ENCODE data around the gene KRTAP5-5.
"Not testable (repeated sequence)": the region's sequence is repeated elsewhere in the genome, so short reads cannot be mapped to it uniquely, and the experiment has no call there.

The KRTAP5-5 gene

DNA sequence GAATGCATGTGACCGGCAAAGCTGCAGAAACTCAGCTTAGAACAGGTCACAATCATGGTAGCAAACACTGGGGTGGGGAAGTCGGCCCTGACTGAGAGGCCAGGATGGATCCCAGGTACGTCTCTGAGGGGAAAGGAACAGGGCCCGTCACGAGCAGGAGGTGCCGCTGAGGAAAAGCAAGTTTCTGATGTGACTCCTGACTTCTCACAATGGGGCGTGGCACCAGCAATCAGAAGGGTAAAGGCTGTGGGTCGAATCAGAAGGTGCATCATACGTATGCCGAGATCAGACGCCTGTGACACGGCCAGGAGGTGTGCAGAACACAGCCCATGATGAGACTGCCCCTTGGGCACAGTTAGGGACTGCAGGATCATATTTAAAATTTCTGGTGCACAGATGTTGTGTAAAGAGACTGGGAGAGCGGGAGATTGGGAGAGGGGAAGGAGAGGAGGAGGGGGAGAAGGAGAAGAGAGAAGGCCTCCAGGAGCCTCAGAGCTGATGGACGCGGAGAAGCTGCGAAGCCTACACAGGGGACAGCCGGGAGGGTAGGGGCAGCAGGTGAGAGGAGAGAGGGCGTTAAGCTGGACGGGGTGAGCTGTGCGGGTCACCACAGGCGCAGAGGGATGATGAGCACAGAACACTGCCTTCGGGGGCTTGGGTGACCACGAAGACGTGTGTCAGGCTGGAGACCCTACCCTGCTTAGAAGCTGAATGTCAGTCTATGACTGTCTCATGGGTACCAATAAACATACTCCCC is 30.7 kb downstream of the KRTAP5-5 start:
- peak overlapping the region; percentile 76 for H3K18ac ChIP-seq (ENCODE audit: low read length)
- no peak overlapping the region for H3K27ac ChIP-seq (replicated peaks; ENCODE audit: low read length)
- no peak overlapping the region for H2BK5ac ChIP-seq (ENCODE audit: low read length)
- H4K91ac ChIP-seq (ENCODE audit: low read depth, low read length, poor library complexity): peak overlapping the region; percentile 73
- H3K36me3 ChIP-seq (replicated peaks in 1 of 2; ENCODE audit: control insufficient read depth in 2 of 2, insufficient read depth in 2 of 2, low read length in 2 of 2): no peaks in the 10 kb centered on the region
- no CpG with 5 or more reads among the region's 24 CpGs for WGBS, 2 donors (ENCODE audit: extremely low coverage in 2 of 2, insufficient read length in 2 of 2, insufficient replicate concordance in 1 of 2)
- no peak overlapping the region for H3K4me3 ChIP-seq (ENCODE audit: low read length in 2 of 2)
- H4K8ac ChIP-seq (ENCODE audit: low read depth, low read length): no peak overlapping the region
- no peak overlapping the region for H3K14ac ChIP-seq (ENCODE audit: low read length)
- no peak overlapping the region for H2BK120ac ChIP-seq (ENCODE audit: low read depth, low read length)
- H3K27me3 ChIP-seq (ENCODE audit: control insufficient read depth in 3 of 3, insufficient read depth in 3 of 3, low read depth in 1 of 3, low read length in 3 of 3): peaks cover 0 to 31% (median 0%) of the 10 kb centered on the region in 3 experiments
- DNase-seq (ENCODE audit: low spot score): no peak
- H2BK15ac ChIP-seq (ENCODE audit: low read length): peak overlapping the region; percentile 2
- no peaks in the 10 kb centered on the region for H3K9me3 ChIP-seq (replicated peaks in 1 of 2; ENCODE audit: control insufficient read depth in 2 of 2, insufficient read depth in 1 of 2, low read depth in 1 of 2, low read length in 2 of 2)
- H3K4me2 ChIP-seq (ENCODE audit: insufficient read depth, low read length, poor library complexity, severe bottlenecking): no peak overlapping the region
- H2AFZ ChIP-seq (ENCODE audit: low read length): no peak overlapping the region
- H3K4me1 ChIP-seq (ENCODE audit: control insufficient read depth in 2 of 2, insufficient read depth in 1 of 2, low read depth in 1 of 2, low read length in 2 of 2): no peaks in the 10 kb centered on the region
- no peak overlapping the region for H3K4ac ChIP-seq (ENCODE audit: low read length)
- H3K9ac ChIP-seq (ENCODE audit: low read depth, low read length, poor library complexity): no peak overlapping the region
- peak overlapping the region; percentile 75 for H2BK12ac ChIP-seq (ENCODE audit: low read length)
- peak overlapping the region; percentile 71 for H2AK5ac ChIP-seq (ENCODE audit: low read depth, low read length)
- no peak overlapping the region for H3K23ac ChIP-seq (ENCODE audit: low read depth, low read length, poor library complexity)
- no peaks in the 10 kb centered on the region for H3K79me1 ChIP-seq (ENCODE audit: low read depth, low read length)

DNA sequence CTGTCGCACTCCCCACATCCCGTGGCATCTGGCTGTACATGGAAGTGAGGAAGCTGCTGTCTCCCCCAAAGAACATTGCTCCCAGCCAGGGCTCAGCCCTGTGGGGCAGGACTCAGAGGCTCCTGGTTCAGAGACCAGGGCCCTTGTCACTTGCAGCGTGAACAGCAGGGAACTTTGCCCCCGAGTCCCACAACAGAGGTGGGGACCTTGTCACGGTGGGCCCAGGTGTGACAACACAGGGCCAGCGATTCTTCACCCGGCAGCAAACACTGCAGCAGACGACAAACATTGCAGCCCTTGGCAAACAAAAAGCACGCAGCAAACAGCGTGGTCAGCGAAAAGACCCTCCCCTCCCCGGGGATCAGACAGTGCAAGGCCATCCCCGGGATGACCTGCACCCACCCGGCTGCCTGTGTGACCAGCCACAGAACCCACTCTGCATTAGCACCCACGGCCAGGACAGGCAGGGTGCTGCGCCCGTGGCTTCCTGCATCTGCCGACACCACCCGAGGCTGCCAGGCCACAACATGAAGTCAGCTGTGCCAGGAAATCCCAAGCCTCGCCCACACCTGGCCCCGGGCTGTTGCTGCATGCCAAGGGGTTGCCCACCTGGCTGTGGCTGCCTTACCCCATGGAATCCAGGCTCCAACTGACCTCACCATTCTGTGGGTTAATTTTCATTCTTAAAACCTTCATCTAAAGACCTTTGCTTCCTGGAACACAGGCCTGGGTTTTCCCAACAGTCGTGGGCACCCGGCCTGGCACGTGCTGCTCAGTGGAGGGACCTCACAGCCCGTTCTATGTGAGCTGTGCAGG is 32.1 kb downstream of the KRTAP5-5 start:
- not testable (repeated sequence) for H2AK5ac ChIP-seq (ENCODE audit: low read depth, low read length); H3K23ac ChIP-seq (ENCODE audit: low read depth, low read length, poor library complexity); H4K8ac ChIP-seq (ENCODE audit: low read depth, low read length); H3K9me3 ChIP-seq (replicated peaks in 1 of 2; ENCODE audit: control insufficient read depth in 2 of 2, insufficient read depth in 1 of 2, low read depth in 1 of 2, low read length in 2 of 2); DNase-seq (ENCODE audit: low spot score); H3K18ac ChIP-seq (ENCODE audit: low read length); H3K4me1 ChIP-seq (ENCODE audit: control insufficient read depth in 2 of 2, insufficient read depth in 1 of 2, low read depth in 1 of 2, low read length in 2 of 2); H3K36me3 ChIP-seq (replicated peaks in 1 of 2; ENCODE audit: control insufficient read depth in 2 of 2, insufficient read depth in 2 of 2, low read length in 2 of 2); H3K4ac ChIP-seq (ENCODE audit: low read length); H2AFZ ChIP-seq (ENCODE audit: low read length); H3K14ac ChIP-seq (ENCODE audit: low read length); H3K4me3 ChIP-seq (ENCODE audit: low read length in 2 of 2); H3K79me1 ChIP-seq (ENCODE audit: low read depth, low read length); H3K27ac ChIP-seq (replicated peaks; ENCODE audit: low read length); H2BK15ac ChIP-seq (ENCODE audit: low read length); H2BK120ac ChIP-seq (ENCODE audit: low read depth, low read length); H2BK12ac ChIP-seq (ENCODE audit: low read length); H4K91ac ChIP-seq (ENCODE audit: low read depth, low read length, poor library complexity); H2BK5ac ChIP-seq (ENCODE audit: low read length); H3K9ac ChIP-seq (ENCODE audit: low read depth, low read length, poor library complexity); H3K4me2 ChIP-seq (ENCODE audit: insufficient read depth, low read length, poor library complexity, severe bottlenecking)
- no CpG with 5 or more reads among the region's 25 CpGs for WGBS, 2 donors (ENCODE audit: extremely low coverage in 2 of 2, insufficient read length in 2 of 2, insufficient replicate concordance in 1 of 2)
- H3K27me3 ChIP-seq (ENCODE audit: control insufficient read depth in 3 of 3, insufficient read depth in 3 of 3, low read depth in 1 of 3, low read length in 3 of 3): peaks cover 0 to 17% (median 0%) of the 10 kb centered on the region in 3 experiments

- not testable (repeated sequence) for H3K79me1 ChIP-seq (ENCODE audit: low read depth, low read length); H3K36me3 ChIP-seq (replicated peaks in 1 of 2; ENCODE audit: control insufficient read depth in 2 of 2, insufficient read depth in 2 of 2, low read length in 2 of 2); H2BK5ac ChIP-seq (ENCODE audit: low read length); H3K4me1 ChIP-seq (ENCODE audit: control insufficient read depth in 2 of 2, insufficient read depth in 1 of 2, low read depth in 1 of 2, low read length in 2 of 2); H3K4ac ChIP-seq (ENCODE audit: low read length); H3K27ac ChIP-seq (replicated peaks; ENCODE audit: low read length); H3K9me3 ChIP-seq (replicated peaks in 1 of 2; ENCODE audit: control insufficient read depth in 2 of 2, insufficient read depth in 1 of 2, low read depth in 1 of 2, low read length in 2 of 2); H3K4me3 ChIP-seq (ENCODE audit: low read length in 2 of 2); H3K9ac ChIP-seq (ENCODE audit: low read depth, low read length, poor library complexity); H3K23ac ChIP-seq (ENCODE audit: low read depth, low read length, poor library complexity); H2BK120ac ChIP-seq (ENCODE audit: low read depth, low read length); H2AK5ac ChIP-seq (ENCODE audit: low read depth, low read length); H3K18ac ChIP-seq (ENCODE audit: low read length); H3K4me2 ChIP-seq (ENCODE audit: insufficient read depth, low read length, poor library complexity, severe bottlenecking); H3K14ac ChIP-seq (ENCODE audit: low read length); H2BK12ac ChIP-seq (ENCODE audit: low read length); H2AFZ ChIP-seq (ENCODE audit: low read length); DNase-seq (ENCODE audit: low spot score); H2BK15ac ChIP-seq (ENCODE audit: low read length); H4K91ac ChIP-seq (ENCODE audit: low read depth, low read length, poor library complexity); H4K8ac ChIP-seq (ENCODE audit: low read depth, low read length)
- no CpG with 5 or more reads among the region's 18 CpGs for WGBS, 2 donors (ENCODE audit: extremely low coverage in 2 of 2, insufficient read length in 2 of 2, insufficient replicate concordance in 1 of 2)
- H3K27me3 ChIP-seq (ENCODE audit: control insufficient read depth in 3 of 3, insufficient read depth in 3 of 3, low read depth in 1 of 3, low read length in 3 of 3): peaks cover 0 to 21% (median 0%) of the 10 kb centered on the region in 3 experiments
Observed at GRCh38 chr11:1662699-1663283, 33.2 kb downstream of the KRTAP5-5 start.

- Histone ChIP-seq H3K4me1 (ENCODE audit: control insufficient read depth in 2 of 2, insufficient read depth in 1 of 2, low read depth in 1 of 2, low read length in 2 of 2) (peaks cover 0 to 11% of the 10 kb centered on the region in 2 donors), H2BK120ac (ENCODE audit: low read depth, low read length) (no peak overlapping the region), H2BK5ac (ENCODE audit: low read length) (no peak overlapping the region), H3K27me3 (ENCODE audit: control insufficient read depth in 3 of 3, insufficient read depth in 3 of 3, low read depth in 1 of 3, low read length in 3 of 3) (peaks cover 0 to 29% (median 0%) of the 10 kb centered on the region in 3 experiments), H4K91ac (ENCODE audit: low read depth, low read length, poor library complexity) (peak overlapping the region; percentile 95), H3K14ac (ENCODE audit: low read length) (no peak overlapping the region), H3K4me2 (ENCODE audit: insufficient read depth, low read length, poor library complexity, severe bottlenecking) (no peak overlapping the region), H3K9me3 (replicated peaks in 1 of 2; ENCODE audit: control insufficient read depth in 2 of 2, insufficient read depth in 1 of 2, low read depth in 1 of 2, low read length in 2 of 2) (no peaks in the 10 kb centered on the region), H3K4ac (ENCODE audit: low read length) (no peak overlapping the region), H3K4me3 (ENCODE audit: low read length in 2 of 2) (no peak overlapping the region), H3K23ac (ENCODE audit: low read depth, low read length, poor library complexity) (no peak overlapping the region), H2BK12ac (ENCODE audit: low read length) (peak overlapping the region; percentile 58), H2AK5ac (ENCODE audit: low read depth, low read length) (no peak overlapping the region), H4K8ac (ENCODE audit: low read depth, low read length) (no peak overlapping the region), H3K9ac (ENCODE audit: low read depth, low read length, poor library complexity) (no peak overlapping the region), H3K79me1 (ENCODE audit: low read depth, low read length) (no peaks in the 10 kb centered on the region), H2BK15ac (ENCODE audit: low read length) (no peak overlapping the region), H2AFZ (ENCODE audit: low read length) (no peak overlapping the region), H3K27ac (replicated peaks; ENCODE audit: low read length) (no peak overlapping the region), H3K18ac (ENCODE audit: low read length) (peak overlapping the region; percentile 90), H3K36me3 (replicated peaks in 1 of 2; ENCODE audit: control insufficient read depth in 2 of 2, insufficient read depth in 2 of 2, low read length in 2 of 2) (no peaks in the 10 kb centered on the region)
- no CpG with 5 or more reads among the region's 8 CpGs for WGBS, 2 donors (ENCODE audit: extremely low coverage in 2 of 2, insufficient read length in 2 of 2, insufficient replicate concordance in 1 of 2)
- no peak for DNase-seq (ENCODE audit: low spot score)
Observed at GRCh38 chr11:1665313-1665712, 35.7 kb downstream of the KRTAP5-5 start.
